ENCODE measurements around the gene OGFOD3. TPM values are rescaled to one million over a fixed set of nuclear protein-coding genes. Genes with fewer than 3 reads are reported as not detected.

OGFOD3 gene
- total RNA-seq, 4 donors from 2014 or later, result 7.7 to 39.9 (median 24.3) TPM

DNA sequence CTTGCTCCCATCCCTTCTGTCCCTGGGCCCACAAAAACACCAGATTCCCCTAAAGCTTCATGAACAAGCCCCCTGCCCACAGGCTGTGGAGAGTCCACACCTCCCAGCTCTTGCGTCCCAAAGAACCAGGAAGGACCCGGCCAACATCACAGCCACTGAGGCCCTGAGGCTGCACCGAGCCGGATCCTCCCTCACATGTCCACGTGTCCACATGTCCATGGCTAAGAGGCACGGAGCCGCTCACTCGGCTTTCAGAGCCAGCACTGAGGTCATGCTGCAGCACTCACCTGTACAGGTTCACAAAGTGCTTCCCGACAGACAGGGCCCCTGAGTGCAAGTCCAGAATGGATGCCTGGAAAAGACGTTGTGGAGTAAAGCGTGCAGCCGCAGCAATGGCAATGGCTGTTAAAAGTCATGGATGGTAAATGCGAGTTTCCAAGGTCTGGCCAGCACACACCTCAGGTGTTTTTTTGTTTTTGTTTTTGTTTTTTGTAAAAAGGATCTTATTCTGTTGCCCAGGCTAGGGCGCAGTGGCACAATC lies 12.2 kb downstream of the OGFOD3 start:
- TF ChIP-seq, protein P1, sequence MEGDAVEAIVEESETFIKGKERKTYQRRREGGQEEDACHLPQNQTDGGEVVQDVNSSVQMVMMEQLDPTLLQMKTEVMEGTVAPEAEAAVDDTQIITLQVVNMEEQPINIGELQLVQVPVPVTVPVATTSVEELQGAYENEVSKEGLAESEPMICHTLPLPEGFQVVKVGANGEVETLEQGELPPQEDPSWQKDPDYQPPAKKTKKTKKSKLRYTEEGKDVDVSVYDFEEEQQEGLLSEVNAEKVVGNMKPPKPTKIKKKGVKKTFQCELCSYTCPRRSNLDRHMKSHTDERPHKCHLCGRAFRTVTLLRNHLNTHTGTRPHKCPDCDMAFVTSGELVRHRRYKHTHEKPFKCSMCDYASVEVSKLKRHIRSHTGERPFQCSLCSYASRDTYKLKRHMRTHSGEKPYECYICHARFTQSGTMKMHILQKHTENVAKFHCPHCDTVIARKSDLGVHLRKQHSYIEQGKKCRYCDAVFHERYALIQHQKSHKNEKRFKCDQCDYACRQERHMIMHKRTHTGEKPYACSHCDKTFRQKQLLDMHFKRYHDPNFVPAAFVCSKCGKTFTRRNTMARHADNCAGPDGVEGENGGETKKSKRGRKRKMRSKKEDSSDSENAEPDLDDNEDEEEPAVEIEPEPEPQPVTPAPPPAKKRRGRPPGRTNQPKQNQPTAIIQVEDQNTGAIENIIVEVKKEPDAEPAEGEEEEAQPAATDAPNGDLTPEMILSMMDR (IDR thresholded peaks at IDR 0.05; ENCODE audit: low read depth), result no peak

- TF ChIP-seq, protein P1 (IDR thresholded peaks at IDR 0.05; ENCODE audit: low read depth), result no peak
These were observed 13.3 kb downstream of the OGFOD3 start for GRCh38 chr17:82405051-82405450.

- TF ChIP-seq, protein P1 (IDR thresholded peaks at IDR 0.05; ENCODE audit: low read depth), result no peak
These were observed 14.4 kb downstream of the OGFOD3 start for GRCh38 chr17:82403662-82404660.

DNA sequence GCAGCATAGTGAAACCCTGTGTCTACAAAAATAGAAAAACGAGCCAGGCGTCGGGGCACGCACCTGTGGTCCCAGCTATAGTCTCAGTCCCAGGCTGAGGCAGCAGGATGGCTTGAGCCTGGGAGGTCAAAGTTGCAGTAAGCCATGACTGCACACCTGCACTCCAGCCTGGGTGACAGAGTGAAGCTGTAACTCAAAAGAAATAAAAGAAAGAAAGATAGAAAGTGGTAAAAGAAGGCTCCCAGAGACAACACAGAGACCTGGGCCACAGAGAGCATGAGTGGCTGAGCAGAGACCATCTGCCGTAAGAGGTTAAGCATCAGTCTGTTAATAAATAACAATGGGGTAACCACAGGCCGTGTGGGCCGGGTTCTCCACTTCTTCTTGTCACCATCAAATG lies 15.5 kb downstream of the OGFOD3 start:
- TF ChIP-seq, protein P1 (IDR thresholded peaks at IDR 0.05; ENCODE audit: low read depth), result no peak

DNA sequence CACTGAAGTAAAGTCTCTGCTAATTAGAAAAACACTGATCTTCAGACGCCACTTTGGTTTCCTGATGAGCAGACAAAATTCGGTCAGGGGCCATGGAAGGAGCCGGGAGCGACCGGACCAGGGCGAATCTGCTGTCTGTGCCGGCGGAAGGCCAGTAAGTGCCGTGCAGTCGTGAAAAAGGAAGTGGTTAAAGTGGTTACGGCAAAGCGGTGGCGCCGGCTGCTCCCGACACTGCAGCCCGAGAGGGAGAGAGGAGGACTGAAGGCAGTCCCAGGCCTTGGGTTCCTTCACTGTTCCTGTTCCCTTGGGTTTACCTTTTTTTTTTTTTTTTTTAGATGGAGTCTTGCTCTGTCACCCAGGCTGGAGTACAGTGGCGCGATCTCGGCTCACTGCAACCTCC lies 17.6 kb downstream of the OGFOD3 start:
- TF ChIP-seq, protein P1 (IDR thresholded peaks at IDR 0.05; ENCODE audit: low read depth), result no peak

DNA sequence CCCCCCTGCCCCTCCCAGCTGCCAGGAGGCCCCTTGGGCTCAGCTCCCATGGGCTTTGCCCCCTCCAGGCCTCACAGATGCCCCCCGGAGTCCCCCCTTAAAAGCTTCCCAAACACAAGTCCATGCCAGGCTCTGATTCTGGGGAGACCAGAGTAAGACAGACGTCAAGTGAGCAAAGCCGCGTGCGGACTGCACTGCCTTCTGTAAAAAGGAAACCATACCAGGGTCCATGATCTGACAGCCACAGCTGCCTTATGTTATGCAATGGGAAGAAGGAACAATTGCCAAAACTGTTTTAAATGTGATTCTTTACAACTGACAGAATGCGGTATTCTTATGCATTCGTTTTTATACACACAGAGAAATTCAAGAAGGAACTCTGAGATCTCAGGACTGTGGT lies 18.2 kb downstream of the OGFOD3 start:
- TF ChIP-seq, protein P1 (IDR thresholded peaks at IDR 0.05; ENCODE audit: low read depth), result no peak

- TF ChIP-seq, protein P1 (IDR thresholded peaks at IDR 0.05; ENCODE audit: low read depth), result no peak
These were observed 18.7 kb downstream of the OGFOD3 start for GRCh38 chr17:82399601-82400101.

Measured in subcutaneous adipose tissue (tissue), 4 donors.